ENCODE data around the gene DARS2. TPM values are rescaled to one million over a fixed set of nuclear protein-coding genes. Genes with fewer than 3 reads are reported as not detected.

The DARS2 gene
- total RNA-seq, 4 donors from 2014 or later: 7.1 to 13.7 (median 9.4) TPM

- peak overlapping the region; percentile 90 for H3K27ac ChIP-seq
- DNase-seq (ENCODE audit: low spot score in 2 of 2): no peak
- no peaks in the 10 kb centered on the region for H3K27me3 ChIP-seq
- 22% methylated on average over 2 of the region's 2 CpGs for WGBS
- H3K4me3 ChIP-seq: peak overlapping the region; percentile 62
- H3K9me3 ChIP-seq: no peaks in the 10 kb centered on the region
- peaks cover 38% of the 10 kb centered on the region for H3K36me3 ChIP-seq
- peaks cover 48% of the 10 kb centered on the region for H3K4me1 ChIP-seq
- TF ChIP-seq, protein P1, sequence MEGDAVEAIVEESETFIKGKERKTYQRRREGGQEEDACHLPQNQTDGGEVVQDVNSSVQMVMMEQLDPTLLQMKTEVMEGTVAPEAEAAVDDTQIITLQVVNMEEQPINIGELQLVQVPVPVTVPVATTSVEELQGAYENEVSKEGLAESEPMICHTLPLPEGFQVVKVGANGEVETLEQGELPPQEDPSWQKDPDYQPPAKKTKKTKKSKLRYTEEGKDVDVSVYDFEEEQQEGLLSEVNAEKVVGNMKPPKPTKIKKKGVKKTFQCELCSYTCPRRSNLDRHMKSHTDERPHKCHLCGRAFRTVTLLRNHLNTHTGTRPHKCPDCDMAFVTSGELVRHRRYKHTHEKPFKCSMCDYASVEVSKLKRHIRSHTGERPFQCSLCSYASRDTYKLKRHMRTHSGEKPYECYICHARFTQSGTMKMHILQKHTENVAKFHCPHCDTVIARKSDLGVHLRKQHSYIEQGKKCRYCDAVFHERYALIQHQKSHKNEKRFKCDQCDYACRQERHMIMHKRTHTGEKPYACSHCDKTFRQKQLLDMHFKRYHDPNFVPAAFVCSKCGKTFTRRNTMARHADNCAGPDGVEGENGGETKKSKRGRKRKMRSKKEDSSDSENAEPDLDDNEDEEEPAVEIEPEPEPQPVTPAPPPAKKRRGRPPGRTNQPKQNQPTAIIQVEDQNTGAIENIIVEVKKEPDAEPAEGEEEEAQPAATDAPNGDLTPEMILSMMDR (IDR thresholded peaks at IDR 0.05): no peak
- no peak for TF ChIP-seq EP300 (IDR thresholded peaks at IDR 0.05)
- no peak for TF ChIP-seq POLR2AphosphoS5 (IDR thresholded peaks at IDR 0.05)
- TF ChIP-seq POLR2A (IDR thresholded peaks at IDR 0.05): no peak
These were observed 42.1 kb downstream of the DARS2 start for GRCh38 chr1:173866413-173867115.

DNA sequence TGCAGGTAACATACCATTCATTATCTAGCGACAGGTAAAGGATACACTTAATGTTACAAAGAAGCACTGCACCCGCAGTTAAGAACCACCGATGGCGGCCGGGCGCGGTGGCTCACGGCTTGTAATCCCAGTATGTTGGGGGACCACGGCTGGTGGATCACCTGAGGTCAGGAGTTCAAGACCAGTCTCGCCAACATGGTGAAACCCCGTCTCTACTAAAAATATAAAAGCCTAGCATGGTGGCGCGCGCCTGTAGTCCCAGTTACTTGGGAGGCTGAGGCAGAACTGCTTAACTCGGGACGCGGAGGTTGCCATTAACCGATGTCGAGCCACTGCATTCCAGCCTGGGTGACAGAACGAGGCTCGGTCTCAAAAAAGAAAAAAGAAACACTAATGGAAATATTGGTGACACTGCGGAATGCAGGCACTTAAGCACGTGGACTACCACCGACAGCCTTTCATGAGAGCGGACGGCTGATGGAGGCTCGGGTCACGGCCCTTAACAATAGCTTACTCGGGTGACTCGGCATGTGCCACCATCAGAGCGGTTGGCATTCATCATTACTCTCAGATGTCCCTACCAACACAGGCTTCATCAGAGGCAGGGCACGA is 42.8 kb downstream of the DARS2 start:
- no peak for DNase-seq (ENCODE audit: low spot score in 2 of 2)
- H3K4me3 ChIP-seq: peak overlapping the region; percentile 62
- H3K9me3 ChIP-seq: no peaks in the 10 kb centered on the region
- H3K27ac ChIP-seq: peak overlapping the region; percentile 90
- H3K4me1 ChIP-seq: peaks cover 49% of the 10 kb centered on the region
- H3K36me3 ChIP-seq: peaks cover 35% of the 10 kb centered on the region
- TF ChIP-seq EP300 (IDR thresholded peaks at IDR 0.05): no peak
- 3% methylated on average over 31 of the region's 32 CpGs for WGBS
- no peaks in the 10 kb centered on the region for H3K27me3 ChIP-seq

GRCh38 chr1:173867753-173868265 is 43.3 kb downstream of the DARS2 start, which contains the start of gene GAS5:
GAS5 (minus strand) TSS chr1:173867989.
- peak within 1 kb of the TSS; percentile 62 for H3K4me3 ChIP-seq
- H3K27ac ChIP-seq: peak within 1 kb of the TSS; percentile 90
- under 1% methylated on average over 24 of the region's 30 CpGs for WGBS
- H3K36me3 ChIP-seq: peaks cover 29% of the 10 kb centered on the region
- peak; percentile 100 for DNase-seq (ENCODE audit: low spot score in 2 of 2)
- H3K9me3 ChIP-seq: no peaks in the 10 kb centered on the region
- H3K27me3 ChIP-seq: no peaks in the 10 kb centered on the region
- TF ChIP-seq POLR2AphosphoS5 (IDR thresholded peaks at IDR 0.05): peak; percentile 91 to 97 (median 97)
- TF ChIP-seq, protein P1 (IDR thresholded peaks at IDR 0.05): no peak
- peak; percentile 91 to 98 for TF ChIP-seq POLR2A (IDR thresholded peaks at IDR 0.05)
- peaks cover 49% of the 10 kb centered on the region for H3K4me1 ChIP-seq

DNA sequence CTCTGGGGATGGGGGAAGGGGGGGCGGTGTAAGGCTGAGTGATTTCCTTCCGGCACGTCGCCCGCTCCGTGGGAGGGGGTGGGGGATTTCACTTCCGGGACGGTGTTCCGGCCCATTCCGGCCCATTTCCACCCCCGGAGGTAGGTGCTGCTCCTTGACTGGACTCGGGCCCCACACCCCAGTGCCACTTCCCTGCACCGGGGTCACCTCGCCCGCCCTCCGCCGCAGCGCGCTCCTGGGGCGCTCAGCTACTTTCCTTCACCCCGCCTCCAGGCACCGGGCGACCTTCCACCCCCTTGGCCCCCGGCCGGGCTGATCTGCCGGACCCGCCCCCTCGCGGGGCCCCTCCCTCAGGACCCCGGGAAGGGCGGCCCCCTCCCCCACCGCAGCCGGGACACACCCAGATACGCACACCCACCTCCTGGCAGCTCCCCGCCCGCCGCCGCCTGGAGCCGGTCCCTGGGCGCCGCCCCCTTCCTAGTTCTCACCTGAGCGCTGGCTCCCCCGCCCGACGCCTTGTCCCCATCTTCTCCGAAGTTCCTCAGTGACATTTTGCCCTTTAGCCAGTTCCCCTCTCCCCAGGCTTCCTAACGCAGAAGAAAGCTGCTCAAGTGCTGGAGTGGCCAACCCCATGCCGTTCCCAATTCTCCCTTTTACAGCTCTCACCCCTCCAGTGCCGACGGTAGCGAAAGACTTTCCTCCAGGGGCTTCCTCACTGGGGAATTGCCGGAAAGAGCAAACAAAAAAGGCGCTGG is 44.0 kb downstream of the DARS2 start, which contains the start of gene ZBTB37:
Gene ZBTB37, plus strand, starts transcription at position 115 of the 755 bp plus-strand sequence. CDS start 1,846 bp downstream, outside the sequence.
- H3K36me3 ChIP-seq: peaks cover 23% of the 10 kb centered on the region
- H3K27ac ChIP-seq: peak within 1 kb of the TSS; percentile 90
- H3K4me1 ChIP-seq: peaks cover 49% of the 10 kb centered on the region
- TF ChIP-seq POLR2AphosphoS5 (IDR thresholded peaks at IDR 0.05): peak in 1 of 3 donors; percentile 43
- TF ChIP-seq POLR2A (IDR thresholded peaks at IDR 0.05): no peak
- no peaks in the 10 kb centered on the region for H3K27me3 ChIP-seq
- no peaks in the 10 kb centered on the region for H3K9me3 ChIP-seq
- DNase-seq (ENCODE audit: low spot score in 2 of 2): peak; percentile 91 to 94
- WGBS: under 1% methylated on average over 26 of the region's 53 CpGs
- H3K4me3 ChIP-seq: peak within 1 kb of the TSS; percentile 62

DNA sequence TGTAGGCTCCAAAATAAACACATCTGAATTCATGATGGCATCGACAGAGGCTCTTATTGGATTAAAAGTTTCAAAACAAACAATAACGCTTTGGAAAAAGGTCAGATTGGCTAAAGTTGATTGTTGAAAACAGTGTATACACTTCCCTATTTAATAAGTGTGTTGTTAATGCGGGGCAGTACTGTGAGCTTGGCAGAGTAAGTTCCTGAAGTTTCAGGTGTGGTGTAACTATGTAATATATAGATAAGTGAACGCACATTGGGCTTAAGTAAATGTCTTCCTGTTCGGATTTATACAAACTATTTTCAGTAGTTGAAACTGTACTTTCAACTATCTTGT is 44.5 kb downstream of the DARS2 start:
- Histone ChIP-seq H3K27ac (peak overlapping the region; percentile 90), H3K4me1 (peaks cover 49% of the 10 kb centered on the region)
- WGBS: 2% methylated on average over 5 of the region's 5 CpGs

More for the DNA sequence above, 44.5 kb downstream of the DARS2 start:
- Histone ChIP-seq H3K4me3 (peak overlapping the region; percentile 62), H3K36me3 (peaks cover 18% of the 10 kb centered on the region), H3K27me3 (no peaks in the 10 kb centered on the region), H3K9me3 (no peaks in the 10 kb centered on the region)
- DNase-seq (ENCODE audit: low spot score in 2 of 2): no peak
- TF ChIP-seq POLR2A (IDR thresholded peaks at IDR 0.05) (no peak), EP300 (IDR thresholded peaks at IDR 0.05) (no peak), POLR2AphosphoS5 (IDR thresholded peaks at IDR 0.05) (no peak)
- TF ChIP-seq, protein P1 (IDR thresholded peaks at IDR 0.05): no peak
